HCT116 (cell line): Measurements from ENCODE around the gene TEK. TPM values are rescaled to one million over a fixed set of nuclear protein-coding genes. Genes with fewer than 3 reads are reported as not detected.

Experiments
- ATAC-seq: fragments of 200-7000 bp; cut with Tn5 transposase; 2 replicates; pipeline ENCODE4 v1.9.1; 2020; ENCODE audit warnings: mild to moderate bottlenecking, moderate library complexity
- BruUV-seq: library from RNA; stranded (reverse); fragments of 400-500 nt; replicated peaks from 2 replicates; lab custom pipeline; 2021; lab: Mats Ljungman, UMichigan
- CTCF ChIA-PET: fragments of 300-600 bp; sonication (Branson Sonifier 250); formaldehyde crosslinking; loops from one replicate; lab custom pipeline; 2021; ENCODE audit warnings: antibody characterized with exemption; lab: Charles Lee
- POLR2A ChIA-PET: fragments of 300-600, 350-600 bp; sonication (Branson Sonifier 250); formaldehyde crosslinking; loops from one replicate; lab custom pipeline; 2021; ENCODE audit warnings: antibody characterized with exemption; lab: Charles Lee
- RAD21 ChIA-PET, 2 experiments: fragments of 300-600 bp; sonication (Branson Sonifier 250); formaldehyde crosslinking; loops; one replicate each; lab custom pipeline; 2023; ENCODE audit warnings: low total read pairs in 2 of 2; ENCODE audit not compliant: uncharacterized antibody in 2 of 2, unreplicated experiment in 2 of 2, low non-redundant PET in 1 of 2; lab: Charles Lee
- DNase-seq: peaks from one replicate; pipeline ENCODE4 v3.0.0-alpha.2; 2010; ENCODE audit warnings: low read depth, low spot score
- H2AFZ ChIP-seq: fragments of 200-600 bp; shearing (Covaris generic), sonication (generic); 2 replicates; pipeline ENCODE4 v1.6.1; 2017; ENCODE audit warnings: low read depth, mixed run types, mixed read lengths, antibody characterized with exemption, low read length; ENCODE audit not compliant: poor library complexity, severe bottlenecking
- H3K27ac ChIP-seq: 2 replicates; pipeline ENCODE4 v1.5.1; 2012; ENCODE audit warnings: low read depth, low read length
- H3K27me3 ChIP-seq: fragments of 200-600 bp; sonication (generic); 2 replicates; pipeline ENCODE4 v1.6.1; 2016; ENCODE audit warnings: mixed run types, low read length, mixed read lengths; ENCODE audit not compliant: insufficient read depth
- H3K36me3 ChIP-seq, 2 experiments: fragments of 200-500 bp in 1 of 2; fragments of 200-600 bp in 1 of 2; sonication (Bioruptor generic) in 1 of 2; sonication (generic) in 1 of 2; 2 replicates each; pipeline versions ENCODE4 v1.5.1 to v1.6.1; 2014 to 2016; ENCODE audit warnings: low read length in 2 of 2, inconsistent platforms in 1 of 2, mixed read lengths in 1 of 2, mixed run types in 1 of 2; ENCODE audit not compliant: insufficient read depth in 2 of 2, control insufficient read depth in 1 of 2
- H3K4me1 ChIP-seq, 2 experiments: fragments of 200-600 bp in 1 of 2; sonication (generic) in 1 of 2; 2 replicates each; pipeline versions ENCODE4 v1.5.1 to v1.6.1; 2012 to 2017; ENCODE audit warnings: low read length in 2 of 2, inconsistent platforms in 1 of 2, mild to moderate bottlenecking in 1 of 2, mixed read lengths in 1 of 2, mixed run types in 1 of 2, moderate library complexity in 1 of 2; ENCODE audit not compliant: insufficient read depth in 2 of 2, control insufficient read depth in 1 of 2
- H3K4me2 ChIP-seq: fragments of 200-600 bp; sonication (generic); 2 replicates; pipeline ENCODE4 v1.6.1; 2017; ENCODE audit warnings: mixed run types, low read length, mixed read lengths
- H3K4me3 ChIP-seq, 2 experiments: fragments of 200-600 bp in 1 of 2; sonication (generic) in 1 of 2; replicated peaks in 1 of 2; 2 replicates each; pipeline ENCODE4 v1.5.1; 2011 to 2016; ENCODE audit warnings: low read length in 2 of 2, control low read depth in 1 of 2, low read depth in 1 of 2, mild to moderate bottlenecking in 1 of 2, mixed read lengths in 1 of 2, mixed run types in 1 of 2
- H3K79me2 ChIP-seq: fragments of 200-600 bp; sonication (generic); 2 replicates; pipeline ENCODE4 v1.6.1; 2017; ENCODE audit warnings: mild to moderate bottlenecking, mixed run types, low read length, moderate library complexity, mixed read lengths; ENCODE audit not compliant: insufficient read depth
- H3K9ac ChIP-seq: fragments of 200-600 bp; sonication (generic); 2 replicates; pipeline ENCODE4 v1.6.1; 2016; ENCODE audit warnings: low read length, mixed read lengths
- H3K9me2 ChIP-seq: fragments of 200-600 bp; sonication (generic), shearing (Covaris generic); 2 replicates; pipeline ENCODE4 v1.6.1; 2017; ENCODE audit warnings: mixed run types, mild to moderate bottlenecking, moderate library complexity; ENCODE audit not compliant: insufficient read depth
- H3K9me3 ChIP-seq, 2 experiments: fragments of 200-500 bp in 1 of 2; fragments of 200-600 bp in 1 of 2; sonication (Bioruptor generic) in 1 of 2; sonication (generic) in 1 of 2; 2 replicates each; pipeline ENCODE4 v1.6.1; 2014 to 2017; ENCODE audit warnings: low read length in 2 of 2, mixed read lengths in 2 of 2, inconsistent platforms in 1 of 2, low read depth in 1 of 2, mild to moderate bottlenecking in 1 of 2, mixed run types in 1 of 2, moderate library complexity in 1 of 2; ENCODE audit not compliant: control insufficient read depth in 1 of 2, insufficient read depth in 1 of 2
- H4K20me1 ChIP-seq: fragments of 200-600 bp; sonication (generic), shearing (Covaris generic); 2 replicates; pipeline ENCODE4 v1.6.1; 2017; ENCODE audit warnings: mixed run types, mild to moderate bottlenecking, moderate library complexity; ENCODE audit not compliant: insufficient read depth
- CEBPB ChIP-seq: IDR thresholded peaks from 2 replicates; pipeline ENCODE4 v1.6.1; 2012; ENCODE audit warnings: low read depth
- ELF1 ChIP-seq: IDR thresholded peaks from 2 replicates; pipeline ENCODE4 v1.6.1; 2012; ENCODE audit warnings: low read depth, borderline replicate concordance
- EZH2 ChIP-seq: fragments of 200-600 bp; sonication (generic); IDR thresholded peaks from 2 replicates; pipeline ENCODE4 v1.6.1; 2017; ENCODE audit warnings: antibody characterized with exemption, mixed run types
- FOSL1 ChIP-seq: IDR thresholded peaks from 2 replicates; pipeline ENCODE4 v1.6.1; 2012; ENCODE audit warnings: low read depth
- JUND ChIP-seq: IDR thresholded peaks from 2 replicates; pipeline ENCODE4 v1.6.1; 2012
- POLR2A ChIP-seq: IDR thresholded peaks from 2 replicates; pipeline ENCODE4 v1.7.0; 2011; ENCODE audit warnings: borderline replicate concordance; ENCODE audit not compliant: insufficient read depth, insufficient read length; ENCODE audit errors: extremely low read depth
- RAD21 ChIP-seq: IDR thresholded peaks from 2 replicates; pipeline ENCODE4 v1.6.1; 2012; ENCODE audit warnings: low read depth, mild to moderate bottlenecking
- SIN3A ChIP-seq: IDR thresholded peaks from 2 replicates; pipeline ENCODE4 v1.6.1; 2012; ENCODE audit warnings: low read depth
- SP1 ChIP-seq: IDR thresholded peaks from 2 replicates; pipeline ENCODE4 v1.6.1; 2012; ENCODE audit warnings: low read depth
- SRF ChIP-seq: IDR thresholded peaks from 2 replicates; pipeline ENCODE4 v1.6.1; 2012; ENCODE audit warnings: low read depth
- TCF7L2 ChIP-seq: IDR thresholded peaks from 2 replicates; pipeline ENCODE4 v1.7.0; 2011; ENCODE audit warnings: borderline replicate concordance, inconsistent platforms; ENCODE audit not compliant: insufficient read depth, insufficient read length; ENCODE audit errors: extremely low read depth
- YY1 ChIP-seq: IDR thresholded peaks from 2 replicates; pipeline ENCODE4 v1.6.1; 2011; ENCODE audit warnings: low read length, low read depth, moderate library complexity, mild to moderate bottlenecking; ENCODE audit not compliant: insufficient replicate concordance; ENCODE audit errors: extremely low read depth
- ZNF274 ChIP-seq: fragments of 200-500 bp; sonication (Bioruptor generic); IDR thresholded peaks from 2 replicates; pipeline ENCODE4 v1.6.1; 2014; ENCODE audit warnings: mild to moderate bottlenecking, low read depth, low read length, inconsistent platforms
- intact Hi-C: fragments of 100-400 bp; cut with micrococcal nuclease; formaldehyde crosslinking; loops from 2 replicates; pipeline ENCODE4 v1.10.0; 2022
- total RNA-seq: library from RNA; stranded (reverse); gene quantifications from one replicate; pipeline ENCODE4 v1.2.1, GENCODE V29; 2021; ENCODE audit not compliant: unreplicated experiment
- TF ChIP-seq, protein P1 (sequence below), 3 experiments: fragments of 200-600 bp in 1 of 3; sonication (generic) in 1 of 3; IDR thresholded peaks in 2 of 3; conservative IDR thresholded peaks in 1 of 3; 2 replicates each; pipeline ENCODE4 v1.5.1; 2012 to 2017; ENCODE audit warnings: low read depth in 2 of 3, low read length in 2 of 3, antibody characterized with exemption in 1 of 3, borderline replicate concordance in 1 of 3, control low read depth in 1 of 3, mild to moderate bottlenecking in 1 of 3, mixed read lengths in 1 of 3, mixed run types in 1 of 3, moderate library complexity in 1 of 3; ENCODE audit not compliant: insufficient read depth in 1 of 3
- TF ChIP-seq, protein P2 (sequence below): IDR thresholded peaks from 2 replicates; pipeline ENCODE4 v1.6.1; 2012
- TF ChIP-seq, protein P3 (sequence below): IDR thresholded peaks from 2 replicates; pipeline ENCODE4 v1.6.1; 2012; ENCODE audit warnings: low read depth
- TF ChIP-seq, protein P4 (sequence below): IDR thresholded peaks from 2 replicates; pipeline ENCODE4 v1.6.1; 2012

The TEK gene
- total RNA-seq, 1 experiment from 2014 or later = 0.15 TPM

DNA sequence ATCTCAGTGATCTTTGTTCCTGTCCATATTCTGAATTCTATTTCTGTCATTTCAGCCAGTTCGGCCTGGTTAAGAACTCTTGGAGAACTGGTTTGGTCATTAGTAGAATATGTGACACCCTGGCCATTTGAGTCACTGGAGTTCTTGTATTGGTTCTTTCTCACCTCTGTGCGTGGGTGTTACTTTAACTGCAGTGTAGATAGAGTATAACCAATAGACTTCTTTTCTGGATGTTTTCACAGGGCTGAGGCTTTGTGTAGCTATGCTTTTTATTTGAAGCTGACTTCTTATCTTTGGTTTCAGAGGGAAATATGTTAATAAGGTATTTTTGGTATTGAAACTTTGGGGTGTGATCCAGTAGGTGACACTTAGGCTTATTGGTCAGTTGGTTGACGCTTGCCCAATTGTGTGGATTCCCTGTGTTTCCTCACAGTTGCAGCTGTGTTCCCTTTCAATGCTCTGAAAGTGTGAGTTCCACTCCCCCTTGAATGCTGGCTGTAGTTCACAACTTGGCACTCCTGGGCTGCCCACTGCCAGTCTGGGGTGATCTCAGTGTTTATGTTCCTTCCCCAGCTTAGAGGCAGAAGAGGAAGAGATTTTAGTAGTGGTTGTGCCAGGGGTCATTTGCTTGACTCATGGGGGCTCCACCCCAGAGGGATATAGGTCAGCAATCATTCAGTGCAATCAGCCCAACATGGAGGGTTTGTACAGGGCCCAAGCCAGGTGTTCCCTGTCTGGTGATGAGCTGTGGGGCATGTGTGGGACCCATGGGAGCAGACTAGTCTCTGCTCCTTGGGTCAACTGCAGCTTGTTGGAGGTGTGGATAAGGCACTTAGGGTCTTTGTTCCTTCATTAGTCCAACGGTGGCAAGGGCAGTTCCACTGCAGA, 34.9 kb upstream of the TEK start (continued):
- TF ChIP-seq POLR2A = no peak

DNA sequence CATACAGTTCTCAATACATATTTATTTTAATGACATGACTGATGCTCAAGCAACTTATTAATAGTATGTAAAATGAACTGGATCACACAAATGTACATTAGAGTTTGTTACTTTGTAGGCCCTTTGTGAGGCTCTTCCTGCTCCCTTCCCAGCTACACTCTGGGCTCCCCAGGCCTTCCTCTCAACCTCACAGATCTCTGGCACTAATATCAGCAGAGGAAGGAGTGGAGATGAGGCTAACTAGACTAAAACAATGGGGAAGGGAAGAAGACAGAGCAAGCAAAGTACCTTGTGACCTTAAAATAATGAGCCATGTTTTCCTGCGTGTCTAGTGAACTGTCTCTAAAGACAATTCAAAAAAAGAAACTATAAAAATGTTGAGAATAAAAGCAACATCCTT, 30.3 kb upstream of the TEK start:
- H3K36me3 ChIP-seq = no peaks in the 10 kb centered on the region
- DNase-seq (no peak), ATAC-seq (no peak)
- no peak overlapping the region for H2AFZ ChIP-seq
- H3K4me3 ChIP-seq = no peak overlapping the region
- H3K79me2 ChIP-seq = no peaks in the 10 kb centered on the region
- H3K27ac ChIP-seq = no peak overlapping the region
- no peak overlapping the region for H3K9ac ChIP-seq
- H3K9me3 ChIP-seq = no peaks in the 10 kb centered on the region
- CTCF ChIA-PET = no interaction called here
- intact Hi-C loops = no loop called here
- H3K4me2 ChIP-seq = no peak overlapping the region
- no peaks in the 10 kb centered on the region for H3K4me1 ChIP-seq
- H4K20me1 ChIP-seq = no peaks in the 10 kb centered on the region
- POLR2A ChIA-PET = no interaction called here
- H3K9me2 ChIP-seq = no peaks in the 10 kb centered on the region
- no TSS peak for BruUV-seq
- no peak for TF ChIP-seq ZNF274
- no peak for TF ChIP-seq YY1
- TF ChIP-seq FOSL1 = no peak
- no peak for TF ChIP-seq ELF1
- no peak for TF ChIP-seq SP1
- TF ChIP-seq TCF7L2 = no peak
- TF ChIP-seq RAD21 = no peak
- no peak for TF ChIP-seq JUND
- no peak for TF ChIP-seq CEBPB
- TF ChIP-seq, protein P1, sequence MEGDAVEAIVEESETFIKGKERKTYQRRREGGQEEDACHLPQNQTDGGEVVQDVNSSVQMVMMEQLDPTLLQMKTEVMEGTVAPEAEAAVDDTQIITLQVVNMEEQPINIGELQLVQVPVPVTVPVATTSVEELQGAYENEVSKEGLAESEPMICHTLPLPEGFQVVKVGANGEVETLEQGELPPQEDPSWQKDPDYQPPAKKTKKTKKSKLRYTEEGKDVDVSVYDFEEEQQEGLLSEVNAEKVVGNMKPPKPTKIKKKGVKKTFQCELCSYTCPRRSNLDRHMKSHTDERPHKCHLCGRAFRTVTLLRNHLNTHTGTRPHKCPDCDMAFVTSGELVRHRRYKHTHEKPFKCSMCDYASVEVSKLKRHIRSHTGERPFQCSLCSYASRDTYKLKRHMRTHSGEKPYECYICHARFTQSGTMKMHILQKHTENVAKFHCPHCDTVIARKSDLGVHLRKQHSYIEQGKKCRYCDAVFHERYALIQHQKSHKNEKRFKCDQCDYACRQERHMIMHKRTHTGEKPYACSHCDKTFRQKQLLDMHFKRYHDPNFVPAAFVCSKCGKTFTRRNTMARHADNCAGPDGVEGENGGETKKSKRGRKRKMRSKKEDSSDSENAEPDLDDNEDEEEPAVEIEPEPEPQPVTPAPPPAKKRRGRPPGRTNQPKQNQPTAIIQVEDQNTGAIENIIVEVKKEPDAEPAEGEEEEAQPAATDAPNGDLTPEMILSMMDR (IDR thresholded peaks at IDR 0.05 in 2 of 3, conservative IDR thresholded peaks at IDR 0.05 in 1 of 3; ENCODE audit: borderline replicate concordance in 1 of 3, insufficient read depth in 1 of 3, low read depth in 2 of 3, low read length in 2 of 3) = no peak
- TF ChIP-seq, protein P2, sequence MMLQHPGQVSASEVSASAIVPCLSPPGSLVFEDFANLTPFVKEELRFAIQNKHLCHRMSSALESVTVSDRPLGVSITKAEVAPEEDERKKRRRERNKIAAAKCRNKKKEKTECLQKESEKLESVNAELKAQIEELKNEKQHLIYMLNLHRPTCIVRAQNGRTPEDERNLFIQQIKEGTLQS = no peak
- TF ChIP-seq SRF = no peak
- TF ChIP-seq, protein P3, sequence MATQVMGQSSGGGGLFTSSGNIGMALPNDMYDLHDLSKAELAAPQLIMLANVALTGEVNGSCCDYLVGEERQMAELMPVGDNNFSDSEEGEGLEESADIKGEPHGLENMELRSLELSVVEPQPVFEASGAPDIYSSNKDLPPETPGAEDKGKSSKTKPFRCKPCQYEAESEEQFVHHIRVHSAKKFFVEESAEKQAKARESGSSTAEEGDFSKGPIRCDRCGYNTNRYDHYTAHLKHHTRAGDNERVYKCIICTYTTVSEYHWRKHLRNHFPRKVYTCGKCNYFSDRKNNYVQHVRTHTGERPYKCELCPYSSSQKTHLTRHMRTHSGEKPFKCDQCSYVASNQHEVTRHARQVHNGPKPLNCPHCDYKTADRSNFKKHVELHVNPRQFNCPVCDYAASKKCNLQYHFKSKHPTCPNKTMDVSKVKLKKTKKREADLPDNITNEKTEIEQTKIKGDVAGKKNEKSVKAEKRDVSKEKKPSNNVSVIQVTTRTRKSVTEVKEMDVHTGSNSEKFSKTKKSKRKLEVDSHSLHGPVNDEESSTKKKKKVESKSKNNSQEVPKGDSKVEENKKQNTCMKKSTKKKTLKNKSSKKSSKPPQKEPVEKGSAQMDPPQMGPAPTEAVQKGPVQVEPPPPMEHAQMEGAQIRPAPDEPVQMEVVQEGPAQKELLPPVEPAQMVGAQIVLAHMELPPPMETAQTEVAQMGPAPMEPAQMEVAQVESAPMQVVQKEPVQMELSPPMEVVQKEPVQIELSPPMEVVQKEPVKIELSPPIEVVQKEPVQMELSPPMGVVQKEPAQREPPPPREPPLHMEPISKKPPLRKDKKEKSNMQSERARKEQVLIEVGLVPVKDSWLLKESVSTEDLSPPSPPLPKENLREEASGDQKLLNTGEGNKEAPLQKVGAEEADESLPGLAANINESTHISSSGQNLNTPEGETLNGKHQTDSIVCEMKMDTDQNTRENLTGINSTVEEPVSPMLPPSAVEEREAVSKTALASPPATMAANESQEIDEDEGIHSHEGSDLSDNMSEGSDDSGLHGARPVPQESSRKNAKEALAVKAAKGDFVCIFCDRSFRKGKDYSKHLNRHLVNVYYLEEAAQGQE = no peak
- TF ChIP-seq, protein P4, sequence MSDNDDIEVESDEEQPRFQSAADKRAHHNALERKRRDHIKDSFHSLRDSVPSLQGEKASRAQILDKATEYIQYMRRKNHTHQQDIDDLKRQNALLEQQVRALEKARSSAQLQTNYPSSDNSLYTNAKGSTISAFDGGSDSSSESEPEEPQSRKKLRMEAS = no peak
- TF ChIP-seq EZH2 = no peak
- no peak for TF ChIP-seq SIN3A
- TF ChIP-seq, all 23 proteins: peak for 0
- H3K27me3 ChIP-seq = no peaks in the 10 kb centered on the region
- RAD21 ChIA-PET = no interaction called here
